OCI-LY3 (cell line): Measurements from ENCODE around the gene OR51S1.

Experiments used
- H2AFZ ChIP-seq: fragments of 200-600, 300-600 bp; shearing (Covaris generic); 2 replicates; pipeline ENCODE4 v1.6.0; 2014; ENCODE audit warnings: antibody characterized with exemption, low read depth, low read length
- H3K27ac ChIP-seq: fragments of 200-600, 300-600 bp; sonication (generic); 2 replicates; pipeline ENCODE4 v1.5.1; 2014; ENCODE audit warnings: mild to moderate bottlenecking, low read length, moderate library complexity, mixed read lengths
- H3K27me3 ChIP-seq: fragments of 200-600, 300-600 bp; sonication (generic); 2 replicates; pipeline ENCODE4 v1.6.1; 2014; ENCODE audit warnings: low read depth, low read length, mixed read lengths
- H3K36me3 ChIP-seq: fragments of 200-600, 300-600 bp; sonication (generic); replicated peaks from 2 replicates; pipeline ENCODE3; 2014; ENCODE audit warnings: low read depth, low read length, mixed read lengths
- H3K4me1 ChIP-seq: fragments of 300-600, 200-600 bp; sonication (generic); 2 replicates; pipeline ENCODE4 v1.6.1; 2014; ENCODE audit warnings: low read length, mixed read lengths
- H3K4me2 ChIP-seq: fragments of 200-600, 300-600 bp; sonication (generic); 2 replicates; pipeline ENCODE4 v1.6.1; 2014; ENCODE audit warnings: low read length, mixed read lengths
- H3K4me3 ChIP-seq: fragments of 300-600, 200-600 bp; sonication (generic); 2 replicates; pipeline ENCODE4 v1.5.1; 2014; ENCODE audit warnings: antibody characterized with exemption, mild to moderate bottlenecking, low read length, moderate library complexity
- H3K79me2 ChIP-seq: fragments of 300-600, 200-600 bp; shearing (Covaris generic); 2 replicates; pipeline ENCODE4 v1.6.1; 2014; ENCODE audit warnings: mild to moderate bottlenecking, low read length, mixed read lengths
- H3K9ac ChIP-seq: fragments of 300-600, 200-600 bp; shearing (Covaris generic); 2 replicates; pipeline ENCODE4 v1.6.0; 2014; ENCODE audit warnings: mild to moderate bottlenecking, low read length, moderate library complexity
- H3K9me3 ChIP-seq: fragments of 200-600, 300-600 bp; shearing (Covaris generic); 2 replicates; pipeline ENCODE4 v1.6.1; 2014; ENCODE audit warnings: low read length, mixed read lengths; ENCODE audit not compliant: insufficient read depth
- H4K20me1 ChIP-seq: fragments of 200-600, 300-600 bp; sonication (generic); 2 replicates; pipeline ENCODE4 v1.6.1; 2016; ENCODE audit warnings: low read length, mixed read lengths; ENCODE audit not compliant: insufficient read depth
- EZH2phosphoT487 ChIP-seq: fragments of 200-600 bp; shearing (Covaris generic); IDR thresholded peaks from 2 replicates; pipeline ENCODE4 v1.6.1; 2018; ENCODE audit warnings: antibody characterized with exemption, mixed run types, low read depth
- TF ChIP-seq, protein P1 (sequence below): fragments of 200-600, 300-600 bp; sonication (generic); IDR thresholded peaks from 2 replicates; pipeline ENCODE4 v1.5.1; 2014; ENCODE audit warnings: antibody characterized with exemption, low read length, low read depth

Gene OR51S1, protein sequence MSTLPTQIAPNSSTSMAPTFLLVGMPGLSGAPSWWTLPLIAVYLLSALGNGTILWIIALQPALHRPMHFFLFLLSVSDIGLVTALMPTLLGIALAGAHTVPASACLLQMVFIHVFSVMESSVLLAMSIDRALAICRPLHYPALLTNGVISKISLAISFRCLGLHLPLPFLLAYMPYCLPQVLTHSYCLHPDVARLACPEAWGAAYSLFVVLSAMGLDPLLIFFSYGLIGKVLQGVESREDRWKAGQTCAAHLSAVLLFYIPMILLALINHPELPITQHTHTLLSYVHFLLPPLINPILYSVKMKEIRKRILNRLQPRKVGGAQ

DNA sequence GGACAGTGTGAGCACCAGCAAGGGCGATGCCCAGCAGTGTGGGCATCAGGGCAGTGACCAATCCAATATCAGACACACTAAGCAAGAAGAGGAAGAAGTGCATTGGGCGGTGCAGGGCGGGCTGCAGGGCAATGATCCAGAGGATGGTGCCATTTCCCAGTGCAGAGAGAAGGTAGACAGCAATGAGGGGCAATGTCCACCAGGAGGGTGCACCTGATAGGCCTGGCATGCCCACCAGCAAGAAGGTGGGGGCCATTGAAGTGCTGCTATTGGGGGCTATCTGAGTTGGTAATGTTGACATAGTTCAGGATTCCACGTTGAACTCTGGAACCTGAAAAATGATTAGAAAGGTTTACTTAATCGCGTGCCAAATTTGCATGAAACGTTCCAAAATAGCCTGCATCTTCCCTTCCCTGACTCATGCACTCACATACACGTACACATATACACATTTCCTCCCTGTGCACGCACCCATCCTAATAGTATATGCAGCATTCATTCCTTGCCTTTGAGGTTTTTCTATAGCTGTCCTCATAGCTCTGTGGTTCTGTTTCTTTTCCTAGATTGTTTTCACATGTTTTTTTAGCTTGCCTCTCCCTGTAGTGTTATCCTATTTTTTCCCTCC is at the start of gene OR51S1:
TSS of gene OR51S1 (minus strand) at position 301 of the 625 bp plus-strand sequence. CDS start at position 301, 0 bp downstream.
- H3K27ac ChIP-seq, result no peak within 1 kb of the TSS
- no peaks in the 10 kb centered on the region for H3K9me3 ChIP-seq
- TF ChIP-seq EZH2phosphoT487, result no peak
- TF ChIP-seq, protein P1, sequence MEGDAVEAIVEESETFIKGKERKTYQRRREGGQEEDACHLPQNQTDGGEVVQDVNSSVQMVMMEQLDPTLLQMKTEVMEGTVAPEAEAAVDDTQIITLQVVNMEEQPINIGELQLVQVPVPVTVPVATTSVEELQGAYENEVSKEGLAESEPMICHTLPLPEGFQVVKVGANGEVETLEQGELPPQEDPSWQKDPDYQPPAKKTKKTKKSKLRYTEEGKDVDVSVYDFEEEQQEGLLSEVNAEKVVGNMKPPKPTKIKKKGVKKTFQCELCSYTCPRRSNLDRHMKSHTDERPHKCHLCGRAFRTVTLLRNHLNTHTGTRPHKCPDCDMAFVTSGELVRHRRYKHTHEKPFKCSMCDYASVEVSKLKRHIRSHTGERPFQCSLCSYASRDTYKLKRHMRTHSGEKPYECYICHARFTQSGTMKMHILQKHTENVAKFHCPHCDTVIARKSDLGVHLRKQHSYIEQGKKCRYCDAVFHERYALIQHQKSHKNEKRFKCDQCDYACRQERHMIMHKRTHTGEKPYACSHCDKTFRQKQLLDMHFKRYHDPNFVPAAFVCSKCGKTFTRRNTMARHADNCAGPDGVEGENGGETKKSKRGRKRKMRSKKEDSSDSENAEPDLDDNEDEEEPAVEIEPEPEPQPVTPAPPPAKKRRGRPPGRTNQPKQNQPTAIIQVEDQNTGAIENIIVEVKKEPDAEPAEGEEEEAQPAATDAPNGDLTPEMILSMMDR, result no peak
- H3K79me2 ChIP-seq, result no peaks in the 10 kb centered on the region
- no peaks in the 10 kb centered on the region for H3K4me1 ChIP-seq
- H3K9ac ChIP-seq, result no peak within 1 kb of the TSS
- H3K36me3 ChIP-seq, result no peaks in the 10 kb centered on the region
- H4K20me1 ChIP-seq, result no peaks in the 10 kb centered on the region
- H3K27me3 ChIP-seq, result no peaks in the 10 kb centered on the region
- no peak within 1 kb of the TSS for H3K4me2 ChIP-seq
- no peak within 1 kb of the TSS for H2AFZ ChIP-seq
- no peak within 1 kb of the TSS for H3K4me3 ChIP-seq

DNA sequence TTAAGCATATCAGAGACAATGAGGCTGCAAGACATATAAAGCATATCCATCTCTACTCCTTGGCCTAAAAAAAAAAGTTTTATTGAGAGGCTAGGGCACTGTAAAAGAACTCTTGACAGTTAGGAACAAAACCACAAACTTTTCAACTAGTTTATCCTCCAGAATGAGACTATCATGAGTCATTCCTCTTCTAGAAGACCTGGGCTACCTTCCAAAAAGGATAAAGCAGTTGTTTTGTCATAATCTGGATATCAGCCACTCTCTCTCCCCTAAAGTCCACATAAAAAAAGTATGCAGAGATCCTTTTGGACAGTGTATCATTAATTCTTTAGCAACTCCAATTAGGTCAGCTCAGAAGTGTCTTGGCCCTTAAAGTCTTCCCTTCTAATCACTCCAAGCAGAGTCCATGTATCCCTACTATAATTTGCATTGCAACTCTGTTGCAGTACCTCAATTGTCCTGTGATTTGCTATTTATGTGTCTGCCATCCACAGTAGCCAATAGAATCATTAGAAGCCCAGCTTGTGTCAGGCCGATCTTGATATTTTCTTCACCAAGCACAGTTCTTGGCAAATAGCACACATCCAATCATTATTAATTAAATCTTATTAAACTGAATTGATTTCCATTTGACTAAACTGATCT is 43.1 kb upstream of the OR51S1 start:
- no peaks in the 10 kb centered on the region for H3K9me3 ChIP-seq
- no peaks in the 10 kb centered on the region for H3K27me3 ChIP-seq
- no peak overlapping the region for H3K4me2 ChIP-seq
- H3K9ac ChIP-seq, result no peak overlapping the region
- no peaks in the 10 kb centered on the region for H4K20me1 ChIP-seq
- H3K79me2 ChIP-seq, result no peaks in the 10 kb centered on the region
- H2AFZ ChIP-seq, result no peak overlapping the region
- H3K4me3 ChIP-seq, result no peak overlapping the region
- no peak overlapping the region for H3K27ac ChIP-seq
- H3K36me3 ChIP-seq, result no peaks in the 10 kb centered on the region
- TF ChIP-seq, protein P1, result no peak
- TF ChIP-seq EZH2phosphoT487, result no peak
- no peaks in the 10 kb centered on the region for H3K4me1 ChIP-seq

DNA sequence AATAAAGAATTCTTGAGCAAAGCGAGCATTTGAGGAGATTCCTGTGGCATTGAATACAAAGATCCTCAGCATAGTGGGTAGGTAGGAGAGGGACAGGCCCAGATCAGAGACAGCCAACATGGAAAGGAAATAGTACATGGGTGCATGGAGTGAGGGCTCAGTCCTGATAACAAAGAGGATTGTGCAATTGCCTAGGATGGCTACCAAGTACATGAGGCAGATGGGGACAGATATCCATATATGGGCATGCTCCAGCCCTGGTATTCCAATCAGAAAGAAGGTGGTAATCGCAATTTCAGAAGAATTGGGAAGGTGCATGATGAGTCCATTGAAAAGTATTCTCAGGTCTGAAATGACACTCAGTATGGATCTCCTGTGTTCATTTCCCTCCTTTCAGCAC is 41.3 kb upstream of the OR51S1 start:
- H4K20me1 ChIP-seq, result no peaks in the 10 kb centered on the region
- H3K27ac ChIP-seq, result no peak overlapping the region
- no peaks in the 10 kb centered on the region for H3K4me1 ChIP-seq
- no peaks in the 10 kb centered on the region for H3K27me3 ChIP-seq
- TF ChIP-seq, protein P1, result no peak
- TF ChIP-seq EZH2phosphoT487, result no peak
- no peak overlapping the region for H3K4me2 ChIP-seq
- no peaks in the 10 kb centered on the region for H3K9me3 ChIP-seq
- no peak overlapping the region for H3K4me3 ChIP-seq
- H3K79me2 ChIP-seq, result no peaks in the 10 kb centered on the region
- H3K9ac ChIP-seq, result no peak overlapping the region
- H2AFZ ChIP-seq, result no peak overlapping the region
- no peaks in the 10 kb centered on the region for H3K36me3 ChIP-seq

DNA sequence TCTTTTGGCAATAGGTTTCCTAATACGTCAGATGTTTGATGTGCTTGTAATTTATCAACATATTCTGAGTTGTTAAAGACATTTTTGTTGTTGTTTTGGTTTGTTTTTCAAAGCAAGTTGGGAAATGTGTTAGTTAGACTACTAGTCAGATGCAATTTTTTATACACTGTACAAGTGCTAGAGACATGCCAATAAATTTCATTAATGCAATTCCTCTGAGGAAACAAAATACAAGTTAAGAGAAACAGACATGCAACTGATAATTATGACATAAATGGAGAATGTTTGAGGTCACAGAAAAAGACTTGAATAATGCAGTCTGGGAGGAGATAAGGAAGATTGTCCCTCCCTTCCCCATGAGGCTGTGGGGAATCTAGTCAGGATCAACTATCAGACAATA is 38.6 kb upstream of the OR51S1 start:
- H2AFZ ChIP-seq, result no peak overlapping the region
- no peak overlapping the region for H3K4me2 ChIP-seq
- no peaks in the 10 kb centered on the region for H3K36me3 ChIP-seq
- H3K4me1 ChIP-seq, result no peaks in the 10 kb centered on the region
- no peak overlapping the region for H3K27ac ChIP-seq
- TF ChIP-seq, protein P1, result no peak
- no peak for TF ChIP-seq EZH2phosphoT487
- H3K4me3 ChIP-seq, result no peak overlapping the region
- H3K9me3 ChIP-seq, result no peaks in the 10 kb centered on the region
- H4K20me1 ChIP-seq, result no peaks in the 10 kb centered on the region
- no peaks in the 10 kb centered on the region for H3K79me2 ChIP-seq
- no peaks in the 10 kb centered on the region for H3K27me3 ChIP-seq
- H3K9ac ChIP-seq, result no peak overlapping the region
